ENCODE data around the gene DNAJB13.

DNAJB13 gene

GRCh38 chr11:74015919-74016684, 65.3 kb downstream of the DNAJB13 start:
- no peak for DNase-seq (ENCODE audit: low read depth in 2 of 2)

DNA sequence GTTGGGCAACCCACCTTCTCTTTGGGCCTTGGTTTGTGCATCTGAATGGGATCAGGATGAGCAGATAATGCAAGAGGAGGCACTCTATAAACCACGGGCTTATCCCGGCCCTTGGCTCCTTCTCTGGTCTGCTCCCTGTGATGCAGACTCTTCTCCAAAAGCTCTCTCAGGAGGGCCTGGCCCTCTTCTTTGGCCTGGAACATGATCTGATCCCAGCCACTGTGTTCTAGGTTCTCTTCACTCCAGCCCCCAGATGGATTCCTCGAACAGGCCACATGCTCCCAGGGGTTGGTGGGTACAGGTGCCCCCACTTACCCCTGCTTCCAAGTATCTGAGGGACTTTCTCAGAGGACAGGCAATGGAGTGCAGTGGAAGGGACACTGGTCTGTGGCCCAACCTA, 66.8 kb downstream of the DNAJB13 start:
- DNase-seq (ENCODE audit: low read depth in 2 of 2) = no peak

DNA sequence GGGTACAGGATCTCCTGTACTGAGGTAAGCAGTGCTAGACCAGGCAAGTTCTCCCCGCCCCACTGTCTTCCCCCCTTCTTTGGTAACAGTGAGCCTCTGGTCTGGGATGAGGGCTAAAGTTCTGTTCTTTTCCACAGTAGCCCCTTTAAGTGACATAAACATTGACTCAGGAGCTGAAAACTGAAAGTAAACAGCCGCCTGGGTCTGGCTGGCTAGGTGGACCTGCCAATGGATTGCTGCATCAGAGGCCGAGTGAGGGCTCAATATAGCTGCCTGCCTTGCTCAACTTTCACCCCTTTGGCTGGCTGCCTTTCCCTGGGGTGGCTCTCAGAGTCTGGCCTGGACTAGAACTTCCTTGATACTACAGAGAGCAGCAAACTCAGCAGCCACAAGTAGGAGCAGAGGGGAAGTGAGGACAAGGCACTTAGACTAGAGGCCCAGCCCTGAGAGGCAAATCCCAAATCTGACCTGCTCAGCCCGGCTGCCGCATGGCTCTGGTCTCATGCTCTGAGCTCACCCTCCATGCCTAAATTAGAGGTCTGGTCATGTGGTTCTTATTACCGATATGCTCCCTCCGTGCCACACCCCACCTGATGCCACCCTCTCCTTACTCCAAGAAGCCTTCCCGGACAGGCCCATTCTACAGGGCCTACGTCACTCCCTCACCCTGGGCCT, 67.6 kb downstream of the DNAJB13 start:
- no peak for DNase-seq (ENCODE audit: low read depth in 2 of 2)

DNA sequence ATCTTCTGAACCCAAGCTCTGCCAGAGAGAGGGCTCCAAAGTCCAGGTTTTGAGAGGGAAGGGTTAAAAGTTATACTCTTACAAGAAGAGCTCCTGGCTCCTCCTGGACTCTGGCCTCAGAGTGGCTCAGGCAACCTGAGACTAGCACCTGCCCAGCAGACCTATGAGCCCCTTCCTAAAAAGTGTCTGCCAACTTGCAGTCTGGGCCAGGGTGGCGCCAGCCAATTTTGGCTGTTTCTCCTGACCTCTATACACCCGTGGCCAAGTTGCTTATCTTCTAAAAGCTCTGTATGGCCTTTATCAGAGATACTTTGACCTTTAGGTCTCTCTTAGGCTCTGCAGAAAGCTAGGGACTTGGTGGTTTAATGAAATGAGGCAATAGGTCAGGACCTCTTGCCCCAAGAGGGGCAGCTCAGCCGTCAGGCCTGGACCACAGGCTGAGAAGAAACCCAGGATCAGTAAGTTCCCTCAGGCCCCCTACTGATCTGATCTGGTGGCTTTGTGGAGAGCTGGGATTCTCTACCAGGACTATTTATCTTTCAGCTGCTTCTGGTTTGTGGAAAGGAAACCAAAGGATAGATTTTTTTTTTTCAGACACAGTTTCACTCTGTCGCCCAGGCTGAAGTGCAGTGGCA, 68.4 kb downstream of the DNAJB13 start:
- DNase-seq (ENCODE audit: low read depth in 2 of 2) = no peak

DNA sequence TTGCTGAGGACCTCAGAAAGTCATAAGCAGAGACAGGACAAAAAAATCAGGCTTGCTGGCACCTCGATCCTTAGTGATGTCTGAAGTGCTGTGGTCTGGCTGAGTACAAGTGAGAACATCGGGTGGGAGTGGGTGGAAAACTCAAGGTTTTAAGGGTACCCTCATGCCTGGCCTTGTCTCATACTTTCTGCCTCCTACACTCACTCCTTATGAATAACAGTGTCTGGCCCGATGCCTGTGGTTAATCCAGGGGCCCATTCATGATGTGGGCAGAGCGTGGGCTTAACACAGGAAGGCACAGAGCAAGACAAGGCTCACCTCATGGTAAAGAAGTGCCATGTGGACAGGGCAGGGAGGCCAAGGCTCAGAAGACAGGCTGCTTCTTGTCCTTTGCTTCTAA, 69.0 kb downstream of the DNAJB13 start:
- peak; percentile 59 to 76 for DNase-seq (ENCODE audit: low read depth in 2 of 2)
